Esophagus squamous epithelium (tissue), 4 donors: ENCODE results near the gene SLC11A1.

Experiments used
- CTCF ChIP-seq, 6 experiments: fragments of 450-650 bp in 4 of 6; fragments of 200-600 bp in 2 of 6; sonication (generic) in 2 of 6; IDR thresholded peaks; one replicate each; pipeline ENCODE4 v1.5.1; 2016 to 2019; ENCODE audit warnings: antibody characterized with exemption in 6 of 6, mild to moderate bottlenecking in 4 of 6, moderate library complexity in 4 of 6
- POLR2A ChIP-seq, 4 donors: fragments of 450-650 bp; IDR thresholded peaks; one replicate each; pipeline ENCODE4 v1.6.1; 2017; ENCODE audit warnings: antibody characterized with exemption in 4 of 4, mild to moderate bottlenecking in 4 of 4, moderate library complexity in 3 of 4

- TF ChIP-seq POLR2A (IDR thresholded peaks at IDR 0.05): peak in 3 of 4 donors; percentile 37 to 92 (median 88)
- no peak for TF ChIP-seq CTCF (IDR thresholded peaks at IDR 0.05)
Observed at GRCh38 chr2:218367415-218368149, 14.5 kb upstream of the SLC11A1 start.
